CD1c-positive myeloid dendritic cell (primary cell): Measurements from ENCODE around the gene BTBD9.

ENCODE experiments used
- DNase-seq: peaks from one replicate; pipeline ENCODE4 v3.0.0-alpha.2; 2016; ENCODE audit errors: extremely low spot score

BTBD9 gene

DNA sequence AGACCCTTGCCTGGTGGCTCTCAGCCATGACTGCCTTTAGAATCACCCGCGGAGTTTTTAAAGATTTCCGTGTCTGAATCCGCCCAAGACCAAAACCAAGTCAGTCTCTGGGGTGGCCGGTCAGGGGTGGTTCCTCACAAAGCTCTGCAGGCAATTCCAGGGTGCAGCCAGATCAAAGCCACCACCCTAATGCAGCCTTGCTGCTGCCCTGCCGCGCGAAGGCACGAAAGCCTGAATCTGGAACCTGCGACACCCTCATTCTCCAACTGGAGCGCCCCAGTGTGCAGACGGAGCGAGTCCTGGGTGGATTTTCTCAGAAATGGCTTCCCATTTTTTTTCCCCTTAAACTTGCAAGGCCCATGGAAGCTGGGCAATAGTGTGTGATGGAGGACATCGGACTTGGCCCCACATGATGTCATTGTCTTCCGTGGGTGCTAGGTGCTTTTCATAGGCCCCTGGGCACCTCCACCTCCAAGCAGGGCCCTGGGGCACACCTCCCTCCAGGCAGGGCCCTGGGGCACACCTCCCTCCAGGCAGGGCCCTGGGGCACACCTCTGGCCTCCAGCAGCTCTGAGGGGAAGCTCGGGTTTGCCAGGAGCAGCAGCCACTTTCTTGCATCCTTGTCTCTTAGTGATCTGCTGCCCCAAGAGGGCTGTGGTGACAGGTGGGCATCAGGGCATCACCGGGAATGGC lies 477.1 kb downstream of the BTBD9 start:
- DNase-seq, result no peak

- DNase-seq, result no peak
Observed at GRCh38 chr6:38161754-38162492, 477.8 kb downstream of the BTBD9 start.

GRCh38 chr6:38161331-38161730 lies 478.4 kb downstream of the BTBD9 start:
- no peak for DNase-seq

GRCh38 chr6:38160831-38161230 lies 478.9 kb downstream of the BTBD9 start:
- no peak for DNase-seq

DNA sequence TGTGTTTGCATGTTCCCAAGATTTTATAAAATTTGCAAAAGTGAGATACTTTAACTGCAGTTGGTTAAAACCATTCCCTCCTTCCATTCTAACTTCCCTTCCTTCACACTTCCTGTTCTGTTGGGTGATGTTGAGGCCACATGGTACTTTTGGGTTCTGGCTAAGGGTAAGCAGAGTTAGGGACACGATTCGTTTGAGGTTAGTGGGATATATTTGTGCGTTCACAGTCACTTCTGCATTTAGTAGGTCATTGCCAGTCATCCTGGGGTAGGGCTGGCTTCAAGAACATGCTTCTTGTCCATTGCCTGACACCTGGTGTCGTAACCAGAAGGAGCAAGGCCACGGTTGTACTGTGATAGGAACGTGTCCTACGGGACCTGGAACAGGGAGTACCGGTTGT lies 480.1 kb downstream of the BTBD9 start:
- peak; percentile 9 for DNase-seq

GRCh38 chr6:38158762-38159350 lies 480.9 kb downstream of the BTBD9 start:
- DNase-seq, result no peak

GRCh38 chr6:38157905-38158304 lies 481.8 kb downstream of the BTBD9 start:
- DNase-seq, result no peak

GRCh38 chr6:38156818-38157565 lies 482.7 kb downstream of the BTBD9 start:
- DNase-seq, result no peak

GRCh38 chr6:38155621-38156204 lies 484.0 kb downstream of the BTBD9 start:
- DNase-seq, result no peak

GRCh38 chr6:38155144-38155543 lies 484.6 kb downstream of the BTBD9 start:
- peak; percentile 75 for DNase-seq

DNA sequence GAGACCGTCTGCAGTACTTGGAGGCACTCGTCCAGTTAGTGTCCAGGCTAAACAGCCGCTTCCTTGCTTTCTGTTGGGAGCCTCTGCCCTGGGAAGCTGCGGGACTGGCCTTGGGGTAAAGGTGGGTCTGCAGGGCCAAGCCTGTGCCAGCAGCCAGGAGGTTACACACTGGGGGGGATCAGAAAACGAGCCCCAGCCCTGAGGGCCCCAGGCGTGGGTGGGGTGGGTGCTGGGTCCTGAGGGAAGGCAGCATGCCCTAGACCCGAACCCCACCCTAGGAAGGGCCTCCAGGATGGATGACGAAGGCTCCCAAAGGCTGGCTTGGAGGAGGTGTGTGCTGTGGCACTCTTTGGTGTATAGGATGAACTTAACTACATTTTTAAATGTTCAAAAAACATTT lies 485.0 kb downstream of the BTBD9 start:
- DNase-seq, result no peak

DNA sequence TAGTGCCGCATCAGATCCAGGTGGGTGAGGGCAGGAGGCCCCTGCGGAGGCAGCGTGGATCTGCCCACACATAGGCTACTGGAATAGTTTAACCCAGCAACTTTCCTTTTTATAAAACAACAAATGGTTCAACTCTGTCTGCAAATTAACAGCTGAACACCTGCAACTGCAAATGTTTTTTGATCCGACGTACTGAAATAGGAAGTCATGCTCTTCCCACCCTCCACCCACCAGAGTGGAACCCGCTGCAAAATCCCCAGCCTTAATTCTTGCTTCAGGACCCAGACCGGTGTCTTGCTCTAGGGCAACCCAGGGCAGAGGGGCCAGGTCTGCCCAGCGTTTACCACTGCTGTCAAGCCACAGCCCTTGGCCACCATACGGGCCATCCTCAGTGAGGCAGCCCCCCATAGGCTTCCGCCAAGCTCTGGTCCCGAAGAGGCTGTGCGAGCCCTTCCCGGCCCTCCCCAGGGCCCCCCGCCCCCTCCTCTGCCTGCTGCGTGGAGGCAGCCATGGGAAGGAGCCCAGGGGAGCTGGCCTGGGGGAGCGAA lies 485.9 kb downstream of the BTBD9 start:
- peak; percentile 51 for DNase-seq

DNA sequence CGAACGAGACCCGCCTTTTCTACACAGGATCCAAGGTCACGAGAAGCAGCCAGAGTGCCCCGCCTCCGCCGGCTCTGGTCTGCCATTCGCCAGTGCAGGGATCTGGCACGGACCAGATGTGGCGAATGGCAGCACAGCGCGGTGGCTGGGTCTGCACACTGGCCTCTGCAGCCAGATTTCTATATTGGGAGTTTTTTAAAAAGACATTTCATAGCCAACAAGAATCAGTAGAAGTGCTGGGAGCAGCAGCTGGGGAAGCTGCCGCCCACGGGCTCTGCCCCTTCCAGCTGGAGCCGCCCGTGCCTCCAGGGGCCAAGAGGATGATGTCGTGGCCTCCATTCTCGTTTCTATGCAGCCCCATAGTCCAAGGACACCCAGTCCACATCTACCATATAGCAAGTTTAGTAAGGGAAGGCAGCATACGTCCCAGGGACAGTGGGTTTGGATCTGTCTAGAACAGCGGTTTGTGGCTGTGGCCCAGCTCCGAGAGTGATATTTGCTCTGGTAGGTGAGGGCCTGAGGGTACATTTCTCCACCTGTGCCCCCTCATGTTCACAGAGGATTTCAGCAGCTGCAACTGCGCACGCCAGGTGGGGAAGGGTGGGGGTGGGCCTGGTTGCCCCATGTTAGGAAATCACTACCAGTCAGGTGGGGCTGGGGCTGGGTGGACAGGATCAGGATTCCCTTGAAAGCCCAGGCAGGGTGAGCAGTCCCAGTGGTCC lies 486.5 kb downstream of the BTBD9 start:
- peak; percentile 31 for DNase-seq

- no peak for DNase-seq
Observed at GRCh38 chr6:38152620-38153019, 487.1 kb downstream of the BTBD9 start.

GRCh38 chr6:38151580-38152500 lies 487.9 kb downstream of the BTBD9 start:
- no peak for DNase-seq

DNA sequence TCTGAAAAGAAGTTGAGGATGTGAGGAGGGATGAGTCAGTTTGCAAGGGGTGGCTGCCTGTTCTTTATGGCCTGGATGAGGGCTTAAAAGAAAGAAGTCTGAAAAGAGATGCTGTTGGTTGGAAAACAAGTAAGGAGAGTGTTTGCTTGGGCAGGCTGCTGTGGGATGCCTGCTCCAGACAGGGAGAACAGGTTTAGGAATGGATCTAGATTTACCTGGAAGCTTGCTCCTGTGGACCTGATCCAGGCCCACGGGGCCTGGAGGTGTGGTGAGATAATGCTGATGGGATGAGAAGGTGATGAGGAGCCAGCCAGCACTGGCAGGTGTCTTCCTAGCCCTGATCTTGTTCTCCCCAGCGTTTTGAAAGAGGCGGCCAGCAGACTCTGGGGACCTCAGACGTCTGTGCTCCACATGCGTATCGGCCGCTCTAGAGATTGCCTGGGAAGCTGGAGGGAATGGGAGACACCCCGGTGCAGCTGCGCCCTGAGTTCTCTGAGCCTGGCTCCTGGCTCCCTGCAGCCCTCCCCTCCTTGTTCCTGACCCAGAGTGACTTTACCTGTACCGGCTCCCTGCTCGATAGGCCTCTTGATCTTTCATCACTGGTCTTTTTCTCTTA lies 488.9 kb downstream of the BTBD9 start:
- no peak for DNase-seq

DNA sequence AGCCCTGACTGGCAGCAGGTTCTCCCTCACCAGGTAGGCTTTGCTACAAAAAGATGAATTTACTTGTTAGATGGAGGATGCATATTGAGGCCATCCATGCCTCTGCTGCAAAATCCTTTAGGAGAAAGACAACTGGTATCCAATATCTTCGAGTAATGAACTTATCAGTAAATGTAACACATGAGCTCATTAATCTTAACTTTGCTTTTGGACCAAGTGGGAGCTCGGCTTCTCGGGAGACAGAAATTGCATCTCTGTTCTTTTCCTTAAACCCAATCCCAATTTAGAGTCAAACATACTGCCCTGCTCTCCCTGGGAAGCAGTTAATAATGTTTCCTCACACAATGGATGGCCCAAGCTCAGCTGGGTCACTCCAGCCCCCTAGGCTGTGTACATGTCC lies 489.7 kb downstream of the BTBD9 start:
- no peak for DNase-seq

GRCh38 chr6:38149531-38149930 lies 490.2 kb downstream of the BTBD9 start:
- no peak for DNase-seq

DNA sequence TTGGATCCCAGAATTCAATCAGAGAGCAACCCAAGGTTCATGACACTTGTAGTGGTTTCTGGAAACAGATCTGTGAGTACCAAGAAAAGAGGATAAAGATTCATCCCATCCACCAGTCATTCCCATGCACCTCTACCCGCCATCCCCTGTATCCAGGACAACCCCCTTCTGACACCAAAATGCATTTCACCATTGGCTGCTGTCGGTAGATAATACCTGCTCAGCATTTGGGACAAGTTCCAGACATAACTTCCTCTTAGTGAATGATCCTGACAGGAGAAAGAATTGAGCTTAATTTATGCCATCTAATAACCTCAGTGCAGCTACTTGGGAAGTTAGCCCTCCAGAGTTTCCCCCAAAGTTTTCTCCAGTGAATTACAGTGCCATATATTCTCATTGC lies 491.1 kb downstream of the BTBD9 start:
- no peak for DNase-seq

DNA sequence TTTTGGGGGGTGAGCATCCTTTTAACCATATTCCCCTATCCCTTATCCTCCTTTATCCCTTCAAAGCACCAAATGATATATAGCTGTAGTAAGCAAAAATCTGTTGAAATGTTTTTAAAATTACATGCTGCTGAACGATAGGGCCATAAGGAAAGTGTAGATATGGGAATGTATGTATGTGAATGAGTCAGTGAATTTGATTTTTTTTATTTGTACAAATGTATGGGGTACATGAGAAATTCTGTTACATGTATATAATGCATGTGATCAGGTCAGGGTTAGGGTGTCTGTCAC lies 493.0 kb downstream of the BTBD9 start:
- no peak for DNase-seq
